Activated T-helper 1 cell treated with anti-CD3 and anti-CD28 coated beads, Interleukin-2, amount 50 U/mL, for 16 hours (primary cell): ENCODE results near the gene ZBTB12.
A peak's percentile ranks its signal among the peaks of the same experiment; 100 is the strongest.
"Not testable (repeated sequence)": the region's sequence is repeated elsewhere in the genome, so short reads cannot be mapped to it uniquely, and the experiment has no call there.

ENCODE experiments used
- DNase-seq, 2 donors: peaks; one replicate each; pipeline ENCODE4 v3.0.0-alpha.2; 2020; ENCODE audit warnings: low read depth in 1 of 2, low spot score in 1 of 2

ZBTB12 gene

DNA sequence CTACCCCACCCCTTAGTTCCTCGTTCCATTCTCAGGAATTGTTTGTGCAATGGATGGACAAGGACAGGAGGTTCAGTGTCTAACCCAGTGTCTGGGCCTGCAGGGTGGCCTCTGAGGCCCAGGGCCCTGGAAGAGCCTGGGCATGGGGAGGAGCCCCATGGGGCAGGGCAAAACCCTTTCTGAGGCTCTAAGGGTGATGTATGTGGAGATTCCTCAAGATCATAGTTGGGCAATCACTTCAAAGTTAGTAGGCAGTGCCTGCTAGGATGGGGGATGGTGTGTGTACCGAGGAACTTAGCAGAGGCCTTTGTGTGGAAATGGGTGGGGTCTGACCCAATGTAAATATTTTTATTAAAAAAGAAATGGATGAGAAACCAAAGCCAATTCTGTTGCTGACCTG lies 18.9 kb upstream of the ZBTB12 start:
- no peak for DNase-seq

DNA sequence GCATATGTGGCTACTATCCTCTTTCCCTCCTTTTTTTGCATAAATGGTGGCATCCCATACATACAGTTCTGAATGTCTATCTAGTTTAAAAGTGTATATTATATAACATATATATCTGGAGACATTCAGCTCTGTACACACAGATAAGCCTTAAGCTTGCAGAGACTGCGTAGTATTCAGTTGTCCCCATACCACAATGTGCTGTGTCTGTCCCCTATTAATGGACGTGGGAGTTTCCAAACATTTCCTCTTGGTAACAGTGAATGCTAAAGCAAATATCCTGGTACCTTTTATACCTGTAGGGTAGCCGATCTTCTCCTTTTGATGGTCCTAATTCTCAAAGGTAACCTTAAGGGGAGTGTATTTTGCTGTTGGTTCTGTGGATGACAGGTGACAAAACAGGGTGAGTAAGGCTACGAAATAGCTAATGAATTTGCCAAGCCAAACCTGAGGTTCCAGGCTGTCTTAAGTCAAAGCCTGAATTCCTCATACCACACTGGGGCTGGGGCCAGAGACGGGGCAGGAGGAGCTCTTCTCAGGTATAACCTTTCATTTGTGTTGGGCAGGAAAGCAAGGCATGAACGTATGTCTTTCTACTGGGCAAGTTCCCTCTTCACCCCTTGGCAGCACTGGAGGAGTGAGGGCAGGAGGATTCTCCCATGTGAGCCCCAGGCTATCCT lies 17.9 kb upstream of the ZBTB12 start:
- DNase-seq = no peak

DNA sequence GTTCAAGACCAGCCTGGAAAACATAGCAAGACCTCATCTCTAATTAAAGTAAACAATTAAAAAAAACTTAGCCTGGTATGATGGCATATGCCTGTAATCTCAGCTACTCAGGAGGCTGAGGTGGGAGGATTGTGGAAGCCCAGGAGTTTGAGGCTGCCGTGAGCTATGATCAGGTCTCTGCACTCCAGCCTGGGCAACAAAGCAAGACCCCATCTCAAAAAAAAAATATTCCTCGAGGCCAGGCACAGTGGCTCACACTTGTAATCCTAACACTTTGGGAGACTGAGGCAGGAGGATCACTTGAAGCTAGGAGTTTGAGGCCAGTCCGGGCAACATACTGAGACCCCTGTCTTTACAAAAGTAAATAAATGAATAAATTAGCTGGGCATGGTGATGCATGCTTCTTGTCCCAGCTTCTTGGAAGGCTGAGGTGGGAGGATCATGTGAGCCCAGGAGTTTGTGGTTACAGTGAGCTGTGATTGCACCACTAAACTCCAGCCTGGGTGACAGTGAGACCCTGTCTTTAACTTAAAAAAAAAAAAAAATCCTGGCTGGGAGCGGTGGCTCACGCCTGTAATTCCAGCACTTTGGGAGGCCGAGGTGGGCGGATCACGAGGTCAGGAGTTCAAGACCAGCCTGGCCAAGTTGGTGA lies 16.3 kb upstream of the ZBTB12 start:
- DNase-seq = no peak

DNA sequence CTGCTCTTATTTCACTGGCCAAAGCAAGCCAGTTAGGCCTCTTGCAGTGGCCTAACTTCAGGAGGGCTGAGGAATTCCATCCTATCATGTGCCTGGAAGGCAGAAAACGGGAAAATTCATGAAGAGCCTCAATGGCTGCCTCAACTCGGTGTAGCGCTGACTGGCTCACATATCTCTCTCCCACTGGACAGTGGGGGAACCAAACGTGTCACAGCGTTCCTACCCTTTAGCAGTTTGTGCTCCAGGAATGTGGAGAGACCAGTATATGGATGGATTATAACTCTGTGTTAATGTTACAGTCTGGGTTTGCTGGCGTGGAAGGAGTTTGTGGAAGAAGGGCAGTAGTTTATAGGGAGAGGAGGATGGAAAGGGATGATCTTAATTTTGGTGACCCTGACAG lies 13.9 kb upstream of the ZBTB12 start:
- DNase-seq = no peak

DNA sequence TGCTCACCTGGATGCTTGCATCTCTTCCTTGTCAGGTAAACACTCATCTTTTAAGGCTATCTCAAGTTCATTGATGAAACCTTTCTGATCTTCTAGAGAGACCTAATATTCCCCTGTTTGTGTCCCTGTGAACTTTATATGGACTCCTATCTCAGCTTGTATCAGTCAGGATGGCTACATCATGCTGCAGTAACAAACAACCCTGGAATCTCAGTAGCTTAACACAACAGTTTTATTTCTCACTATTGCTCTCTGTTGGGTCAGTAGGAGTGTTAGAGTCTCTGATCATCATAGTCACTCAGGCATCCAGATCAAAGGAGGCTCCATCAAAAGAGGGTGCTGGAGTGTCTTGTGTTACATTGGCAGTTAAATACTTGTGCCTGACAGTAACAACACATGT lies 13.5 kb upstream of the ZBTB12 start:
- DNase-seq = no peak

DNA sequence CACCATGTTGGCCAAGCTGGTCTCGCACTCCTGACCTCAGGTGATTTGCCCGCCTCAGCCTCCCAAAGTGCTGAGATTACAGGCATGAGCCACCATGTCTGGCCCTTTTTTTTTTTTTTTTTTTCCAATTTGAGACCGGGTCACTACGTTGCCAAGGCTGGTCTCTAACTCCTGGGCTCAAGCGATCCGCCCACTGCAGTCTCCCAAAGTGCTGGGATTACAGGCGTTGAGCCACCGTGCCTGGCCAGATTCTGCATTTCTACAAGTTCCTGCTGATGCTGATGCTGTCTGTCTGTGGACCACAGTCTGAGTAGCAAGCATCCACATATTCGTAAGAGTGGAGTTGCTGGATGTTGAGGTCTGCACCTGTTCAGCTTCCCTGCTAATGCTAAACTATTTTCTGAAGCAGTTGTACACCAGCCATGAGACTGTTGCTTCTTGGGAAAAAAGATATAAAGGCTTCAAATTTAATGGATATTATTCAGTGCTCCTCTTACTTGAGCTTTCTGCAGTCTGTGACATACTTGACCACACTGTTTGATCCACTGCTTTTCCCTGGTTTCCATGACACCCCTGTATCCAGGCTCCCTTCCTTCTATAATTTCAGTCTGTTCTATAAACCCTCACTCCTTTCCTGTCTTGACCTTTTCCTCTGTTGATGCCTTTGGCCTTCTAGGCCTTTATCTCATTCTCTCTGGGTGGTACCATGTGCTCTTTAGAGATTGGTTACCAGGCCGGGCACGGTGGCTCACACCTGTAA lies 10.1 kb upstream of the ZBTB12 start:
- no peak for DNase-seq

DNA sequence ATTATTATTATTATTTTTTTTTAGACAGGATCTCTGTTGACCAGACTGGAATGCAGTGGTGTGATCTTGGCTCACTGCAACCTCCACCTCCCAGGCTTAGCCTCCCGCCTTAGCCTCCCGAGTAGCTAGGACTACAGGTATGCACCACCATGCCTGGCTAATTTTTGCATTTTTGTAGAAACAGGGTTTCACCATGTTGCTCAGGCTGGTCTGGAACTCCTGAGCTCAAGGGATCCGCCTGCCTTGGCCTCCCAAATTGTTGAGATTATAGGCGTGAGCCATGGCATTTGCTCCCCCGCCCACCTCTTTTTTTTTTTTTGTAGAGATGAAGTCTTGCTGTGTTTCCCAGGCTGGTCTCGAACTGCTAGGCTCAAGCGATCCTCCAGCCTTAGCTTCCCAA lies 7.4 kb upstream of the ZBTB12 start:
- DNase-seq = not testable (repeated sequence)

DNA sequence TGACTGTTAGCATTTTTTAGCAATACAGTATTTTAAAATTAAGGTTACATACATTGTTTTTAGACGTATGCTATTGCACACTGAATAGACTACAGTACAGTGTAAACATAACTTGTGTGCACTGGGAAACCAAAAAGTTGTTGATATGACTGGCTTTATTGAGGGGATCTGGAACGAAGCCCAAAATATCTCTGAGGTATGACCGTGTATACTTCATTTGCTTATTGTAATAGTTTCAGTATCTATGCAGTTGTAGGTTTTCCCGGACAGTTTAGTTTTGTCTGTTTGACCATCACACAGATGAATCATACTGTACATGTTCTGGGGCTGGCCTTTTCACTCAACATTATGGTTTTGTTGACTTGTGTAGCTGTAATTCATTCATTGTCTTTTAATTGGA lies 6.9 kb upstream of the ZBTB12 start:
- no peak for DNase-seq

DNA sequence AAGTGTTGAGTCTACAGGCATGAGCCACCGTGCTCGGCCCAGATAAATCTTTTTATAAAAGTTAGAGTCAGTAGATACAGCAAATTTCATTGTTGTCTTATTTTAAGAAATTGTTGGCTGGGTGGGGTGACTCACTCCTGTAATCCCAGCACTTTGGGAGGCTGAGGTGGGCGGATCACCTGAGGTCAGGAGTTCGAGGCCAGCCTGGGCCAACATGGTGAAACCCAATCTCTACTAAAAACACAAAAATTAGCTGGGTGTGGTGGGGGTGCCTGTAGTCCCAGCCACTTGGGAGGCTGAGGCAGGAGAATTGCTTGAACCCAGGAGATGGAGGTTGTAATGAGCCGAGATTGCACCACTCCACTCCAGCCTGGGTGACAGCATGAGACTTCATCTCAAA lies 6.4 kb upstream of the ZBTB12 start:
- DNase-seq = not testable (repeated sequence)

DNA sequence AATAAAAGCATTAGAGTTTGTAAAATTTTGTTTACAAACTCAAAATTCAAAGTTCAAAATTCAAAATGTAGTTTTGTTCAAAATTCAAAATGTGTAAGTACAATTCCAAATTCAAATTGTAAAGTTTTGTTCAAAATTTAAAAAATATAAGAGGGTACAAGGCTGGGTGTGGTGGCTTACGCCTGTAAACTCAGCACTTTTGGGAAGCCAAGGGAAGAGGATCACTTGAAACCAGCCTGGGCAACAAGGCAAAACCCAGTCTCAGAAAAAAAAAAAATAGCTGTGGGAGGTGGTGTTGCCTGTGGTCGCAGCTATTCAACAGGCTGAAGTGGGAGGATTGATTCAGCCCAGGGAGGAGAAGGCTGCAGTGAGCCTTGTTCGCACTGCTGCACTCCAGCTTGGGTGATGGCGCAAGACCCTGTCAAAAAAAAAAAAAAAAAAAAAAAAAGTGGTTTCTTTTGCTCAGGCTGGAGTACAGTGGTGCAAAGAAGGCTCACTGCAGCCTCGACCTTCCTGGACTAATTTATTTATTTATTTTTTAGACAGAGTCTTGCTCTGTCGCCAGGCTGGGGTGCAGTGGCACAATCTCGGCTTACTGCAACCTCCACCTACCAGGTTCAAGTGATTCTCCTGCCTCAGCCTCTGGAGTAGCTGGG lies 5.4 kb upstream of the ZBTB12 start:
- DNase-seq = no peak

DNA sequence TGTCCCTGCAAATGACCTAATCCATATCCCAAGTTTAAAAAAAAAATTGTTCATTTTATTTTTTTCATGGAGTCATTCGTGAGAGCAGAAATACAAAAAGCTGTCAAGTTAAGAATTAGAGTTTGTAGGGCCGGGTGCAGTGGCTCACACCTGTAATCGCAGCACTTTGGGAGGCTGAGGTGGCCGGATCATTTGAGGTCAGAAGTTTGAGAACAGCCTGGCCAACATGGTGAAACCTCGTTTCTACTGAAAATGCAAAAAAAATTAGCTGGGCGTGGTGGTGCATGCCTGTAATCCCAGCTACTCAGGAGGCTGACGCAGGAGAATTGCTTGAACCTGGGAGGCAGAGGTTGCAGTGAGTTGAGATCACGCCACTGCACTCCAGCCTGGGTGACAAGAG lies 4.8 kb upstream of the ZBTB12 start:
- not testable (repeated sequence) for DNase-seq

DNA sequence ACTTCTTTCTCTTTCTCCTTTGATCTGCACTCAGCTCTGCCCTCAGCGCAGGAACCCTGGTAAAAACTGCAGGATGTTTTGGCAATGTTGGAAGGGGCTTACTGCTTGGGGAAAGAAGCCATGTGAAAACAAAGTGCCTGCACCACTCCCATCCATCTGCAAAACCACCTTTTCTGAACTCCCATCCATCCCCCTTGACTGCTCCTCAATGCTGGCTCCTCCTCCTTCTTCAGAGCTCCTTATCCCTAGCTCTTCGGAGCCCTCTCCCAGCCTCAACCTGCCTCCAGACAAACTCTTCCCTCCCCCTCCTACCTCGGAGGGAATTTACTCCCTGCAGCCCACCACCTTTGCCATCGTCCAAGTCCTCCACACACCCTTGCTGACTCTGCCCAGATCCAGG lies 4.2 kb upstream of the ZBTB12 start:
- DNase-seq = no peak

DNA sequence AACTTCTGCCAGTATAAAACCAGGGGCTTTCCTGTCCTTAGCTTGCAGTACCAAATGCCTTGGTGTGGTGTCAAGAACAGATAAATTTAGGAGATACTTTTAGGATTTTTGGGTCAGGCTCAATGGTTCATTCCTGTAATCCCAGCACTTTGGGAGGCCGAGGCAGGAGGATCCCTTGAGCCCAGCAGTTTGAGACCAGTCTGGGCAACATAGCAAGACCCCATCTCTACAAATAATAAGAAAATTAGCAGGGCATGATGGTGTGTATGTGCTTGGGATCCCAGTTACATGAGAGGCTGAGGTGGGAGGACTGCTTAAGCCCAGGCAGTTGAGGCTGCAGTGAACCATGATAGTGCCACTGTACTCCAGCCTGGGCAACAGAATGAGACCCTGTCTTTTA lies 3.2 kb upstream of the ZBTB12 start:
- no peak for DNase-seq

DNA sequence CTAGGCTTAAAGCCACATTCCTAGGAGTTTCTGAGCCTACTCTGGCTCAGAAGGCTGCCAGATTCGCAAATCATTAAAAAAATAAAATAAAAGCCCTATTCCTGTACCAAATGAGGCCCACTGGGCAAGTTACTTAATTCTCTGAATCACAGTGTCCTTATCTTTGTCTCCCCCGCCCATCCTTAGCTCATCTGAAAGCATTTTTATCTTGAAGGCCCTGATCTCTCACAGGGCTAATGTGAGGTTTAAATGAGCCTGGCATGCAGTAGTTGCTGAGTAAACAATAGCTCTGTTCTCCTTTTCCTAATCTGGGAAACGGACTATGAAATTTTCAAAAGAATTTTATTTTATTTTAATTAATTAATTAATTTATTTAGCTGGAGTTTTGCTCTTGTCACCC lies 2.1 kb upstream of the ZBTB12 start:
- no peak for DNase-seq

DNA sequence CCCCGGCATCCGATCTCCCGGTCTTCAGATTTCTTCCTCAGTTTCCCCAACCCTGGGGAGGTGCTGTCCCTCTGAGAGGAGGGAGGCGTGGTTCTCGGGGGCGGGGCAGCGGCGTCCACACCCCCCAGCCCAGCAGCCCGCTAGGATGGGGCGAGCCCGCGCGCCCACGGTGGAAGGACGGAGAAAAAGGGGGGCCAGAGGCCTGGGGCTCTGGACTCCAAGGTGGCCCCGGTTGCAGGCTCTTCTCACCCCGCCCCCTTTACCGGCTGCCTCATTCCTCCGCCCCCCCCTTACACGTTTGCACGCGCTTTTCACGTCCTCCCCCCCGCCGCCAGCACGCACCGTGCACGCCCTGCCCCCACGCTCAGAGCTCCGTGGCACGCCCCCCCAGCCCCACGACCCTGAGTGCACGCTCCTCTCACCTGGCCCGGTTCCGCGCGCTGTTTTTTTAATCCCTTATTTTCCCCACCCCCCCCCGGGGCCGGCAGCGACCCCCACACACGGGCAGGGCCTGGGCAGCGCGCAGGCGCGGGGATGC lies 402 bp downstream of the ZBTB12 start:
- DNase-seq = peak; percentile 38 to 56

DNA sequence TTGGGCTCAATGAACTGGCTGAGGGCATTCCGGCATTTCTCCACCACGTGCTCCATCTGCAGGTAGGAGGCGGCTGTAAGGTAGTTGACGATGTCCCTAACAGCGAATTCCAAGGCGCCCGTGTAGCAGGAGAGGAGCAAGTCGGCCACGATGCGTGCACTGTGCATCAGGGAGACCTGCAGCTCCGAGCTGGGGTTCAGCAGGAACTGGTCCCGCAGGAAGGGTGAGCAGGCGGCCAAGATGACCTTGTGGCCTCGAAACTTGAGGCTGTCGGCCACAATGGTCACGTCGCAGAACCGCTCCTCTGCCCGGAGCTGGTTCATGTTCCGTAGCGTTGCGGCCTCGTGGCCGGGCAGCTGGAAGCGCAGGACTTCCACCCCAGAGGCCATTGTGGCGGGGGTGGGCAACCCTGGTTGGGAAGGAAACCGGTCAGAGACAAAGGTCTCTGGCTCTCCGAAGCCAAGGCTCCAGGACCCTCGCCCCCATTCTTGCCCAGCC lies 920 bp downstream of the ZBTB12 start:
- no peak for DNase-seq

DNA sequence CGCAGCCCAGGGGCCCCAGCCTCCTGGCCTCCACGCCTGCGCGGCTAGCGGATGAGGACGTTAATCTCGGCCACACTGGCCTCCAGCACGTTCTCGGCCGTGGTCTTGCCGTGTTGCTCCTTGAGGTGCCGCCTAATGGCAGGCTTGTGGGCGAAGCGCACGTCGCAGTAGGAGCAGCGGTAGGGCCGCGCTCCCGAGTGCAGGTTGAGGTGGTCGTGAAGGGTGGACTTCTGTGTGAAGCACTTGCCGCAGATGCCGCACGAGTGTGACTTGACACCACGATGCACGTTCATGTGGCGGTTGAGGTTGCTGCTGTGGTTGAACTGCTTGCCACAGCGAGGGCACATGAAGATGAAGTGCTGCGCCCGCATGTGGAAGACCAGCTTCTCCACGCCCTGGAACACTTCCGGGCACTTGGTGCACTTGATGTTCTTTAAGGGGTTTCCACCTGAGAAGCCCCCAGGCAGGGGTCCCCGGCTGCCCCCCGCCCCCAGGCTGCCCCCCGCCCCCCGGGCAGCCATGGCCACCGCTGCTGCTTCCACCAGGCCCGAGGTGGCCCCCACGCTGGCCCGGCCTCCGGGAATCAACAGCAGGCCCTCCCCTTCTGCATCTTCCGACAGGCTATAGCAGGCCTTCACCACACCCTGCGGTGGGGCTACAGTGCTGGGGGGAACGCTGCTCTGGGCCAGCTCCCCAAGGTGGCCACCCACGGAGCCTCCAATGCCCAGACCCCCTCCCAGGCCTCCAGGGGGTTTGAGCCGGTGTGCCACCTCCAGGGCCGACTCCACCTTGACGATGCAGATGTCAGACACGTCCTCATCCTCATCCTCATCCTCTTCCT lies 1.8 kb downstream of the ZBTB12 start:
- no peak for DNase-seq

DNA sequence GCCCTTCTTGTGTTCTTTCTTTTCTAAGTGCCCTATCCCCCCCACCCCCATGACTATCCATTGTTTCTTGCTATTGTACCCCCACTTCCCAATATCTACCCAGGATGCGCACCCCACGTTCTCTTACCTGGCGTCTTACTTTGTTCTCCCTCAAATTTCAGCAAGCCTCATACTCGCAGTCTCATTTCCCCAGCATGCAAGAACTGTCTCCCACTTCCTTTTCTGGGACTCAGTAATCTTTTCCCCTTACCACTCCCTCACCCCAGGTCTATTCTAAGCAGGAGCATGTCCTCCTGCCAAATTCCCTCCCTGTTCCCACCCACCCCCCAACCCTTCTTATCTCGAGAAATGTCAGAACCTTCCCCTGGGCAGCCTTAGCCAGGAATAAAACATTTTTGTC lies 2.7 kb downstream of the ZBTB12 start:
- DNase-seq = no peak

DNA sequence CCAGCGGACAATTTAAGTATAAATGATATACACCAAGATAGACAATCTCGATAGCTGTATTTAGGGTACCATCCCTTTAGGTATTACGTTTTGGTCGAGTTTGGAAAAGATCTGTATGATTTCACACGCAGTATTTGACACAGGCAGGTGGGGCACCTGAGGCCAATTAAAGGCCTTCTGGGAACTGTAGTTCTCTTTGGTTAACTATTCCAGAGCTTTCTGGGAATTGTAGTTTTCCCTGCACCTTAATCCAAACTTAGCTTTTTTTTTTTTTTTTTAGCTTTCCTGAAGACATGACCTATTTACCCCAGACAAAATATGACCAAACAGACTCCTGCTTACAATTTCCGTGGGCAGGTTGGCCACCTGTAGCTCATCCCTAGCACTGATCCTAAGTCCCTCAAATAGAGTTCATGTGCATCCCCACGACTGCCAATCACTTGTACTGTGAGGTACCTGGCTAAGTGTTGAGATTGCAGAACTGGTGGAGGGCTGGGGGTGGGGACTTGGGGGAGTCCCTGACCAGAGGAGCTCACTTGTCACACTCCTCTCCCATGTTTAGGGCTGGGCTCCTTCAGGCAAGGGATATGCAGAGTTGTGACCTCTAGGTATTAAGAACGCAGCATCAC lies 3.4 kb downstream of the ZBTB12 start:
- DNase-seq = no peak
